Endothelial cell of umbilical vein (primary cell): ENCODE data around the gene MEP1B. TPM values are rescaled to one million over a fixed set of nuclear protein-coding genes. Genes with fewer than 3 reads are reported as not detected.

ENCODE experiments used
- BruUV-seq: library from RNA; stranded (reverse); fragments of 400-500 nt; replicated peaks from 2 replicates; lab custom pipeline; 2021; lab: Mats Ljungman, UMichigan
- CTCF ChIA-PET: fragments of 300-600, 350-600 bp; sonication (Branson Sonifier 250); formaldehyde crosslinking; loops from one replicate; lab custom pipeline; 2021; ENCODE audit warnings: antibody characterized with exemption, inconsistent platforms; lab: Charles Lee
- POLR2A ChIA-PET: fragments of 300-600, 350-600 bp; sonication (Branson Sonifier 250); formaldehyde crosslinking; loops from one replicate; lab custom pipeline; 2021; ENCODE audit warnings: antibody characterized with exemption, inconsistent platforms; lab: Charles Lee
- DNase-seq: peaks from one replicate; pipeline ENCODE4 v3.0.0-alpha.2; 2011; ENCODE audit warnings: low read depth, low spot score
- FAIRE-seq: peaks from 2 replicates; lab custom pipeline; 2011; peaks lifted over from hg19 to GRCh38; lab: Jason Lieb, UNC
- H2AFZ ChIP-seq: 2 replicates; pipeline ENCODE4 v1.6.0; 2012; ENCODE audit warnings: low read depth, low read length, control low read depth, inconsistent platforms
- H3K27ac ChIP-seq: 2 replicates; pipeline ENCODE4 v1.5.1; 2011; ENCODE audit warnings: low read depth, mild to moderate bottlenecking, control low read depth, low read length, moderate library complexity; ENCODE audit not compliant: insufficient read depth
- H3K27me3 ChIP-seq, 2 experiments: 2 replicates each; pipeline versions ENCODE4 v1.6.0 to v1.6.1; 2011; ENCODE audit warnings: low read length in 2 of 2, mixed read lengths in 1 of 2; ENCODE audit not compliant: control insufficient read depth in 2 of 2, insufficient read depth in 2 of 2
- H3K36me3 ChIP-seq, 2 experiments: 2 replicates in 1 of 2; 3 replicates in 1 of 2; pipeline ENCODE4 v1.5.1; 2011; ENCODE audit warnings: low read length in 2 of 2, mild to moderate bottlenecking in 1 of 2, moderate library complexity in 1 of 2; ENCODE audit not compliant: control insufficient read depth in 2 of 2, insufficient read depth in 2 of 2; ENCODE audit errors: extremely low read depth in 1 of 2
- H3K4me1 ChIP-seq: 3 replicates; pipeline ENCODE4 v1.5.1; 2011; ENCODE audit warnings: mild to moderate bottlenecking, low read length; ENCODE audit not compliant: control insufficient read depth, insufficient read depth; ENCODE audit errors: extremely low read depth
- H3K4me2 ChIP-seq: 2 replicates; pipeline ENCODE4 v1.6.1; 2011; ENCODE audit warnings: low read length, control low read depth, mixed read lengths; ENCODE audit not compliant: insufficient read depth
- H3K4me3 ChIP-seq, 3 experiments: fragments of 200-600 bp in 1 of 3; sonication (generic), shearing (Covaris generic) in 1 of 3; replicated peaks in 1 of 3; 2 replicates each; pipeline ENCODE4 v1.5.1; 2011 to 2016; ENCODE audit warnings: control low read depth in 3 of 3, low read length in 3 of 3, mild to moderate bottlenecking in 2 of 3, inconsistent platforms in 1 of 3, low read depth in 1 of 3, moderate library complexity in 1 of 3; ENCODE audit not compliant: insufficient read depth in 1 of 3
- H3K79me2 ChIP-seq: 2 replicates; pipeline ENCODE4 v1.6.0; 2012; ENCODE audit warnings: low read length, inconsistent platforms; ENCODE audit not compliant: control insufficient read depth, insufficient read depth
- H3K9ac ChIP-seq: replicated peaks from 2 replicates; pipeline ENCODE3; 2011; ENCODE audit warnings: low read length, control low read depth; ENCODE audit not compliant: insufficient read depth; ENCODE audit errors: extremely low read depth
- H3K9me1 ChIP-seq: replicated peaks from 3 replicates; pipeline ENCODE4 v1.6.0; 2011; ENCODE audit warnings: mild to moderate bottlenecking, low read length; ENCODE audit not compliant: control insufficient read depth, insufficient read depth; ENCODE audit errors: extremely low read depth
- H3K9me3 ChIP-seq: replicated peaks from 2 replicates; pipeline ENCODE4 v1.5.1; 2012; ENCODE audit warnings: low read length, inconsistent platforms; ENCODE audit not compliant: control insufficient read depth, insufficient read depth
- H4K20me1 ChIP-seq: replicated peaks from 2 replicates; pipeline ENCODE3; 2011; ENCODE audit warnings: mild to moderate bottlenecking, low read length; ENCODE audit not compliant: control insufficient read depth, insufficient read depth; ENCODE audit errors: extremely low read depth
- CTCF ChIP-seq, 2 donors: IDR thresholded peaks; 1 replicate in 1 of 2; 2 replicates in 1 of 2; pipeline ENCODE4 v1.5.1; 2011; ENCODE audit warnings: low read length in 2 of 2, mild to moderate bottlenecking in 2 of 2, moderate library complexity in 2 of 2, control low read depth in 1 of 2, inconsistent platforms in 1 of 2, low read depth in 1 of 2; ENCODE audit not compliant: insufficient read depth in 1 of 2; ENCODE audit errors: extremely low read depth in 1 of 2
- EZH2 ChIP-seq: IDR thresholded peaks from 2 replicates; pipeline ENCODE4 v1.6.1; 2012; ENCODE audit warnings: borderline replicate concordance, low read depth, mild to moderate bottlenecking, moderate library complexity, low read length, inconsistent platforms; ENCODE audit not compliant: severe bottlenecking
- FOS ChIP-seq: IDR thresholded peaks from 2 replicates; pipeline ENCODE4 v1.6.1; 2011; ENCODE audit warnings: mild to moderate bottlenecking, low read length, moderate library complexity, borderline replicate concordance; ENCODE audit not compliant: insufficient read depth
- GATA2 ChIP-seq: IDR thresholded peaks from 2 replicates; pipeline ENCODE4 v1.7.0; 2011; ENCODE audit warnings: low read depth, mild to moderate bottlenecking, moderate library complexity, mixed read lengths, low read length; ENCODE audit not compliant: insufficient read length, insufficient read depth
- JUN ChIP-seq: IDR thresholded peaks from 2 replicates; pipeline ENCODE4 v1.6.1; 2011; ENCODE audit warnings: borderline replicate concordance, low read depth; ENCODE audit not compliant: insufficient read length, insufficient read depth
- MAX ChIP-seq: IDR thresholded peaks from 2 replicates; pipeline ENCODE4 v1.6.1; 2011; ENCODE audit not compliant: insufficient read depth, insufficient read length
- MYC ChIP-seq: IDR thresholded peaks from one replicate; pipeline ENCODE4 v1.6.1; 2011; ENCODE audit warnings: mild to moderate bottlenecking, low read depth, low read length
- POLR2A ChIP-seq: IDR thresholded peaks from 2 replicates; pipeline ENCODE4 v1.6.1; 2012; ENCODE audit warnings: low read depth, mild to moderate bottlenecking, control low read depth, low read length
- POLR2AphosphoS5 ChIP-seq: IDR thresholded peaks from 2 replicates; pipeline ENCODE4 v1.6.1; 2012; ENCODE audit warnings: low read depth, mild to moderate bottlenecking, control low read depth, low read length, moderate library complexity; ENCODE audit not compliant: insufficient read depth
- dilution Hi-C: fragments of 300-500 bp; cut with MboI; formaldehyde crosslinking; loops from one replicate; pipeline ENCODE4 v1.15.0; 2019; ENCODE audit warnings: low sequenced_read_pairs; ENCODE audit not compliant: extremely low pct_ligation_motif_present
- intact Hi-C: fragments of 100-400 bp; cut with micrococcal nuclease; formaldehyde crosslinking; loops from one replicate; pipeline ENCODE4 v1.10.0; 2022
- polyA plus RNA-seq, 4 experiments: library from polyadenylated mRNA; depleted of rRNA in 3 of 4; stranded (reverse) in 3 of 4; unstranded in 1 of 4; fragments of >200 nt; gene quantifications; 2 replicates each; pipeline versions ENCODE4 v1.2.1 to v1.2.3, GENCODE V29; 2011 to 2012; ENCODE audit warnings: missing spikeins in 1 of 4
- total RNA-seq: library from RNA; stranded (reverse); gene quantifications from 2 replicates; pipeline ENCODE4 v1.2.3, GENCODE V29; 2021

Gene MEP1B
- total and polyA plus RNA-seq, 2 donors (not counting 3 experiments of a cell fraction or from before 2014, with no cell fraction given): not detected

GRCh38 chr18:32200766-32201165 is 10.9 kb downstream of the MEP1B start:
- no TSS peak for BruUV-seq

More at GRCh38 chr18:32200766-32201165, 10.9 kb downstream of the MEP1B start:
- dilution Hi-C loops: no loop called here
- H3K4me1 ChIP-seq: no peaks in the 10 kb centered on the region
- DNase-seq (no peak), FAIRE-seq (no peak)
- no peaks in the 10 kb centered on the region for H3K79me2 ChIP-seq
- H3K27ac ChIP-seq: no peak overlapping the region
- no peaks in the 10 kb centered on the region for H3K9me1 ChIP-seq
- no peaks in the 10 kb centered on the region for H3K36me3 ChIP-seq
- no peak overlapping the region for H3K4me3 ChIP-seq
- POLR2A ChIA-PET: no interaction called here
- H3K9ac ChIP-seq: no peak overlapping the region
- H2AFZ ChIP-seq: no peak overlapping the region
- H3K27me3 ChIP-seq: peaks cover 0 to 2% of the 10 kb centered on the region in 2 experiments
- intact Hi-C loops: no loop called here
- no peak overlapping the region for H3K4me2 ChIP-seq
- no peaks in the 10 kb centered on the region for H4K20me1 ChIP-seq
- H3K9me3 ChIP-seq: no peaks in the 10 kb centered on the region
- CTCF ChIA-PET: no interaction called here
- TF ChIP-seq MAX: no peak
- no peak for TF ChIP-seq CTCF (IDR thresholded peaks at IDR 0.05; ENCODE audit: extremely low read depth in 1 of 2, insufficient read depth in 1 of 2, low read depth in 1 of 2, low read length in 2 of 2)
- TF ChIP-seq MYC: no peak
- TF ChIP-seq FOS: no peak
- TF ChIP-seq EZH2: no peak
- no peak for TF ChIP-seq JUN
- TF ChIP-seq GATA2: no peak
- TF ChIP-seq POLR2A: no peak
- TF ChIP-seq POLR2AphosphoS5: no peak
